WI38 (cell line): ENCODE measurements around the gene REN.
A peak's percentile ranks its signal among the peaks of the same experiment; 100 is the strongest.

ENCODE experiments used
- H3K4me3 ChIP-seq: 2 replicates; pipeline ENCODE4 v1.5.1; 2011; ENCODE audit warnings: low read depth, mild to moderate bottlenecking, control low read depth, low read length
- CTCF ChIP-seq: IDR thresholded peaks from 2 replicates; pipeline ENCODE4 v1.5.1; 2012; ENCODE audit warnings: low read depth, mild to moderate bottlenecking, control low read depth, low read length

REN gene

DNA sequence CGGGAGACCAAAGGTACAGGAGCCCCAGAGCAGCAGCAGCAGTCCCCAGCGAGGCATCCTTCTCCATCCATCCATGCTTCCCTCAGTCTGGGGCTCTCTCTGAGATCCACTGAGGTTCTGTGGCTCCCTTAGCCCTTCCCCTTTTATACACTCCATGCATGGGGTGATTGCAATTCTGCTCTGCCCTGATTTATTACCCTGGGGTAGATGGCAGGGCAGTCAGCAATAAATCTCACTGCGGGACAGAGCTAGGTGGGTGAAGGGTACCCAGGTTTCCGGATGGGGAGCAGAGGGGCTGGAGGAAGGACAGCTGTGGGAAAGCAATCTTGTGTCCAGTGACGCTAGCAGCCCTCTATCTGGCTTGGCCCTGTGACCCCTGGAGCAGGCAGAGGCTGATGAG lies at the start of gene REN:
Gene REN (minus strand): TSS at position 119 of the 400 bp plus-strand sequence. CDS start 44 bp downstream, at position 75.
- TF ChIP-seq CTCF: no peak
- H3K4me3 ChIP-seq: no peak within 1 kb of the TSS

DNA sequence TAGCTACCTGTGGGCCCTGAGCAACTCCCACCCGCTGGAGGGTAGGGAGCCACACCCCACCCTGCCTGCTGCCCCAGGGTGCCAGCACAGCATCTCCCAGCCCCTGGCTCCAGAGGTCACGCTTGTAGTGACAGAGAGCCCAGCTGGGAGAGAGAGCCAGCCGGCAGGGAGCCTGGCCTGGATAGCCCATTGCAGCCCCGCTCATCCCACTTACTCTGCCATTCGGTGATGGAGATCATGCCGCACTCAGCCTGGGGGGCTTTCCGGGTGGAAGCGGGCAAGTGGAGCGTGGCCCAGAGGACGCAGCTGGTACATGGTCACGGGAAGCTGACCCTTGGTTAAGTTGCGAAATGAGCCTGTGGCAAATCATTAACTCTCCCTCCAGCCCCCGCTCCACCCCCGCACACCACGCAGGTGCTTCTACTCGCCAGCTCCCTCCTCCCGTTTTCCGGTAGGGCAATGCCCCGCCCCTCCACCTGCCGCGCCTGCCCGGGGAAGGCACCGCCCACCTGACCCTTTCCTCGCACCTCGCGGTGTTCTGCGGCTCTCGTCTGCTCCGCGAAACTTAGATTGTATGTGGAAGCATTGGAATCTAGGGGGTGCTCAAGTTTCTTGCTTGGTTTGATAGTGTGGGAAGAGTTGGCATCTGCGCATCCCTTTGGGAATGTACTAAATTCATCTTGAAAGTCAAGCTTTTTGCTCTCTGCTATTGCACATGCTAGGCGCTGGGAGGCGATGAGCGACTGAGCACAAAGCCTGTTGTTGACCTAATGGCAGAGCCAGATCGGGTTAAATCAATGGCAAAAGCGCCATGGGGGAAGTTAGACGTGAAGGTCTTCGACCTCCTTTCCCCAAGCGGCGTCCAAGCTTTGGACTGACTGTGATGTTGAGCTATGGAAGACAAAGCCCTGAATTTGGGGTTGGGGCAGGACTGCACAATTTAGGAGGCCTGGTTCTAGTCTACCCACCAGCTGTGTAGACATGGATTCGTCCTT lies 47.8 kb upstream of the REN start, which contains the start of gene GOLT1A:
Gene GOLT1A (minus strand): TSS at position 321 of the 995 bp plus-strand sequence. CDS start 82 bp downstream, at position 239.
- TF ChIP-seq CTCF: peak; percentile 84
- peak within 1 kb of the TSS; percentile 1; the same call in 1 of the 2 replicates for H3K4me3 ChIP-seq

- no peak overlapping the region for H3K4me3 ChIP-seq
- TF ChIP-seq CTCF: no peak
Observed at GRCh38 chr1:204212715-204213114, 46.6 kb upstream of the REN start.

DNA sequence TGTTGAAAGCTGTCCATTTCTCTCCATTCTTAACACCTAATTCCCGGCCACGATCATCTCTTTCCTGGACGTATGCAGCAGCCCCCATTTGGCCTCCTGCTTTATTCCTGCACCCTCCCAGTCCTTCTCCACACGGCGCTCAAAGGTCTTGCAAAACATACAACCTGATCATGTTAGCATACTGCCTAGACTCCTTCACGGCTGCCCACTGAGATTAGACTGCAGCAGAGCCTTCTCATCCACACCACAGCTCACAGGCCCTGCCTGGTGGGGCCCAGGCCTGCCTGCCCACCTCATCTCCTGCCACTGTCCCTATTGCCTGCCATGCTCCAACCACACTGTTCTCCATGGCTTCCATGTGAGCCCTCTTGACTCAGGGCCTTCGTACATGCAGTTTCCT lies 44.9 kb upstream of the REN start:
- no peak for TF ChIP-seq CTCF
- H3K4me3 ChIP-seq: no peak overlapping the region

DNA sequence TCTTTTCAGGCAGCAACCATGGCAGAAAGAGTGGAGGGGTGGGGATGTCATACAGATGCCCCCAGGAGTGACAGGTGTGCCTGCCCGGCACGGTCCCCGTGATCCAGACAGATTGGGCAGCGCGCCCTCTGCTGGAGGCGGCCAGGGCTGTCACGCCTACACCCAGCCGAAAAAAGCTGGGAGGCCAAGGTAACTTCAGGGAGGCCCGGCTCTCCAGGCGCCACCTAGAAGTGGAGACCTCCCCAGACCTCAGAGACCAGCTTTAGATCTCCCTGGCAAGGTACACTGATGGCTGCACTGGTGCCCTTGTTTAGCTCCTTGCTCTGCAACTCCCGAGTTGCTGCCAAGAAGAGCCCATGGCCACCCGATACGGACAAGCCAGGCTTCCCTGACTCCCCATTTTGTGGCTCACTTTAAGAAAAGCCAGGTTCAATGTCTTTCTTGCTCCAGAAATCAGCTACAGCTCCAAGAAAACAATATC lies 41.0 kb upstream of the REN start:
- TF ChIP-seq CTCF: peak; percentile 84
- no peak overlapping the region for H3K4me3 ChIP-seq

GRCh38 chr1:204206121-204206520 lies 40.0 kb upstream of the REN start:
- no peak overlapping the region for H3K4me3 ChIP-seq
- TF ChIP-seq CTCF: 0 out of 2 replicates have a peak, but pooled peaks have one; percentile 4

DNA sequence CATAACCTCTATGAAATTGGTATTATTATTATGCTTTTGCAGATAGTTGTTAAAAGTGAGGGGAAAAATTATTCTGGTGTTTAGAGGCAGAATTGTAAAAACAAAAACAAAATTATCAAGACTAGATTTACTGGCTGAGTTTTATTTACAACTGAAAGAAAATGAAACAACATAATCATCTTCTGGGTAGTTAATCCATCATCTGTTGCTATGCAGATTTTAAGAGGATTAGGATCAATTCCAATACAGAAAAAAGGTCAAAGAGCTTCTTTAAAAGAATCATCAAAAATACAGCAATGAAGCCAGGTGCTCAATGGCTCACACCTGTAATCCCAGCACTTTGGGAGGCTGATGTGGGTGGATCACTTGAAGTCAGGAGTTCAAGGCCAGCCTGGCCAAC lies 39.3 kb upstream of the REN start:
- TF ChIP-seq CTCF: no peak

More for the DNA sequence above, 39.3 kb upstream of the REN start:
- no peak overlapping the region for H3K4me3 ChIP-seq
